GM18526 (cell line): Measurements from ENCODE around the gene FICD.

Source experiments
- POLR2A ChIP-seq: IDR thresholded peaks from 3 replicates; pipeline ENCODE4 v1.6.1; 2011; ENCODE audit not compliant: insufficient read length; ENCODE audit errors: extremely low read depth

Gene FICD

DNA sequence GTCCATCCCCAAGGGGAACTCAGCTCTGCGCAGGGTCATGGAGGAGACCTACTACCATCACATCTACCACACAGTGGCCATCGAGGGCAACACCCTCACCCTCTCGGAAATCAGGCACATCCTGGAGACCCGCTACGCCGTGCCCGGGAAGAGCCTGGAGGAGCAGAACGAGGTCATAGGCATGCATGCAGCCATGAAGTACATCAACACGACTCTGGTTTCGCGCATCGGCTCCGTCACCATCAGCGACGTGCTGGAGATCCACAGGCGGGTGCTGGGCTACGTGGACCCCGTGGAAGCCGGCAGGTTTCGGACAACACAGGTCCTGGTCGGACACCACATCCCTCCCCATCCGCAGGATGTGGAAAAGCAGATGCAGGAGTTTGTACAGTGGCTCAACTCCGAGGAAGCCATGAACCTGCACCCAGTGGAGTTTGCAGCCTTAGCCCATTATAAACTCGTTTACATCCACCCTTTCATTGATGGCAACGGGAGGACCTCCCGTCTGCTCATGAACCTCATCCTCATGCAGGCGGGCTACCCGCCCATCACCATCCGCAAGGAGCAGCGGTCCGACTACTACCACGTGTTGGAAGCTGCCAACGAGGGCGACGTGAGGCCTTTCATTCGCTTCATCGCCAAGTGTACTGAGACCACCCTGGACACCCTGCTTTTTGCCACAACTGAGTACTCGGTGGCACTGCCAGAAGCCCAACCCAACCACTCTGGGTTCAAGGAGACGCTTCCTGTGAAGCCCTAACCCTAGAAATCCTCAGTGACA is 3.8 kb downstream of the FICD start:
- TF ChIP-seq POLR2A: no peak

DNA sequence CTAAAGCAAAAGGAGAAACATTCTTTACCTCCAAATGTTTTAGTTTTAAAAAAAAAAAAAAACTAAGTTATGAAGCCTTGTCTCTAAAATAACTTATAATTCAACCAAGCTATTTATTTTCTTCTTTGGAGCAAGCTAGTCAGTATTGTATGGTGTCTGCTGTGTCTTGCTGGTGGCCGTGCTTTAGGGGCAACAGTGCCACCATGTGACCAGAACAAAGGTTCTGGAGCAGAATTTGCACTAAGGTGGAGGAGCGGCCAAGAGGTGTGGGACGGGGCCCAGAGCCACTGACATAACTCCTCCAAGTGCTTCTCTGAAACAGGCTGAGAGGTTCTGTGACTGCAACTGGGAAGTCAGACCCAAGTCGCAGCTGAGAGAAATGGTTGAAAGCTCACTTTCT is 4.5 kb downstream of the FICD start:
- no peak for TF ChIP-seq POLR2A

DNA sequence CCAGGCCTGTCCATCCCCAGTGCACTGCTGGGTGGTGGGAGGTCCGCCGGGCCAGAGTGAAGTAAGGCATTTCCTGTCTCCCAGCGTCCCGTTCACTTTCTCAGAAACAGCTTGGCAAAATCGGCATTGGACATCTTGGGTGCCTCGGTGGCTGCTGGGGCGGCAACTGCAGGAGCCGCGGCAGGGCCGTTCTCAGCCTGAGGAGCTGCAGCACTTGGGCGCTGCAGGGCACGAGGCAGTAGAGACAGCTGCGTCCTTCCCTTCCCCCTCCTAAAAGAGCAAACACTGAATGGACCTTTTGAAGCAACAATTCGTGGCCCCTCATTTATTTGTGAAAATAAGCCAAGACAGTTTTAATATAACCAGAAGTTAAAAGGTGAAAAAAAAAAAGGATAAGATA is 8.3 kb downstream of the FICD start:
- TF ChIP-seq POLR2A: no peak

GRCh38 chr12:108525681-108526080 is 10.6 kb downstream of the FICD start:
- no peak for TF ChIP-seq POLR2A

- TF ChIP-seq POLR2A: no peak
These were observed 11.5 kb downstream of the FICD start for GRCh38 chr12:108526482-108527165.

DNA sequence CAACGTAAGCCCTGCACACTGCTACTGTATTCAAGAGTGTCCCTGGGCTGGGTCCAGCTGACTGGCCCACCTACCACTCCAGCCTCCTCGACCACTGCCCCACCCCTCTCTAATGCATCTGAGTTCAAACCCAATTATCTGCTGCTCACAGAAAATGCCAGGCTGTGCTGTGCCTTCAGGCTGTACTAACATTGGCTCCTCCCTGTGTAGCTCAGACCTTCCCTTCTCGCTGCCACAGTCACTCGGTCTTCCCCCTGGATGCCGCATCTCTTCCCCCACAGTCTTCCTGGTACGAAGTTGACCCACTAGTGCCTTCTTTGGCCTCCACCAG is 12.1 kb downstream of the FICD start:
- TF ChIP-seq POLR2A: no peak

DNA sequence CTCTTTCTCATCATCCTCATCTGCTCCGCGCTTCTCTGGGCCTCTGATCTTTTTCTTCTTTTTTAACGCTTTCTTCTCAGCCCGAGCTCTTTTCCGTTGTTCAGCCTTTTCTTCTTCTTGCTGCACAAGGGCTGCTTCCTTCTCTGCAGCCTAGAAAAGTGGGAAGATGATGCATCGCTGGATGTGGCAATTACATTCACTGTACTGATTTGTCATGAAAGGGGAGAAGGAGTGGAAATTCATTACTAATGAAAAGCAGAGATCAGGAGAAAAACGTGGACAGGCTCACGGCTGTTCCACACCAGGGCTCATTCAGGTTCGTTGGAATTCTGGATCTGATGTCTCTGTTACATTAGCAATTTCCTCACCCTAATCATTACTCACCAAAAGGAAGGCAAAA is 15.1 kb downstream of the FICD start:
- TF ChIP-seq POLR2A: no peak

DNA sequence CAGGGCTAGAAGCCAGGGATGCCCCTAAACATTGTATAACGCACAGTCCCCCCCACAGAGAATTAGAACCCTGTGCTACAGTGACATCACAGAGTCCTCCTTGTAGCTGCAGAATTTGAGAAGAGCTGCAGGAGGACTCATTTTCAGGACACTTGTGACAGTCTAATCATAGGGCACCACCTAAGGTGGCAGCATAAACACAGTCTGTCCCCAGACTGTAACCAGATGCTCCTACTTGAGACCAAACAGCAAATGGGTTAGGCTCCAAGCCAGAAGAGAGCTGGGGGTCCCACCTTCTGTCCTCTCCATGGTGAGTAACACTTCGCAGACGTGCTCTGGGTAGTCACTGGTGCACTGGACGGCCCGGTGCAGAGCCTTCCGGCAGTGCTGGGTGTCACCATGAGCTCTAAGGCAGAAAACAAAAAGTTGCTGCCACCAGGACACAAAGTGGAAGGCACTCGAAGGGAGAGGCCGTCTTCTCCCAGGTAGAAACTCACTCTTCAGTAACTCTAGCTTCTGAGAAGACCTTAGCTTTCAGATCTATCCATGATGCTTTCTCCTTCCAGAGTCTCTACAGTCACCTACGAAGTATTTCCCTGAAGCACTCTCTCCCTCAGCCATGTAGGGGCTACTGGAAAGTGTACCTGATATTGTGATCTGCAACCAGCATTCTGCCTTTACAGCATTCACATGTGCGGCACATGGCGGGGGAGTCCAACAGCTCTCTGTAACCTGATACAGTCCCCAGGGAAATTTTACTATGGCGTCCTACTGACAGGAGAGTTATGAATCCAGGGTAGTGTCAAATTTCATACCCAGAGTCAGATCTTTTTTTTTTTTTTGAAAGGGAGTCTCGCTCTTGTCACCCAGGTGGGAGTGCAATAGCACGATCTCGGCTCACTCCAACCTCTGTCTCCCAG is 17.1 kb downstream of the FICD start:
- TF ChIP-seq POLR2A: no peak

DNA sequence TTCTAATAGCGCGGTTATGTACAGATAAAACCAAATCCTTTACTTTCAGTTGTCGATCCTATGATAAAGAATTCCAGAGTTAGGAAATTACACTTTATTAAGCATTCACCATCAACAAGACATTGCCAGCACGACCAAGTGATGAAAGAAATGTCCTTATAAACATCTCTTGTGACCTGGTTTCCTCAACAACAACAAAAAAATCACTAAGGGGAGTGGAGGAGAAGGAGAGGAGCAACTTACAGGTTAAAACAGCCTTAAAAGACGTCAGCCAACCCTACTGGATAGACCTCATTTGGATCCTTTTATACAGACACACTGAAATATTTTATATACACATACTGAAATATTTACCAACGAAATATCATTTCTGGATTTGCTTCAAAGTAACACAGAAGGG is 23.1 kb downstream of the FICD start:
- TF ChIP-seq POLR2A: no peak

DNA sequence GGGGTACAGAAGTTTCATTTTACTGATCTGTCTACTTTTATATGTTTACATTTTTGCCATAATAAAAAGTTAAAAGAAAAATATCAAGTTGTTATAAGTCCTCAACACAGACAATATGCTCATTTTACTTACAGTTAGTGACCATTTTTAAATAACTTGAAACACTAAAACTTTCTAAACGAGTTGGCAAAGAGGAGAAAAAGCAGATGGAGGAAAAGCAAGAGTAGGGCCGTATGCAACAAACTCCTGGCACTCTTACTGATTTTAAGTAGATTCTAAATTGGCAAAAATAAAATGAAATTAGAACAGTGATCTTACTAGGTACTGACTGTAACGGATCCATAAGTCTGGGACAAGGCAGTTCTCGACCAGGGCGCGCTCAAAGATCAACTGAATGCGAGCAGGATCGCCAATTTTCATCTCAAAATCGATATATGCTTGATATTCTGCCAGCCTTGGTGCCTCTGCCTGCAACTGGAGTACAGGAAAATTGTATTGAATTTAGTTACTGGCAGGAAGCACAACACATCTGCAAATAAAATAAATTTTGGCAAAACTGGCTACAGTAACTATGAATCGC is 23.6 kb downstream of the FICD start:
- TF ChIP-seq POLR2A: no peak

DNA sequence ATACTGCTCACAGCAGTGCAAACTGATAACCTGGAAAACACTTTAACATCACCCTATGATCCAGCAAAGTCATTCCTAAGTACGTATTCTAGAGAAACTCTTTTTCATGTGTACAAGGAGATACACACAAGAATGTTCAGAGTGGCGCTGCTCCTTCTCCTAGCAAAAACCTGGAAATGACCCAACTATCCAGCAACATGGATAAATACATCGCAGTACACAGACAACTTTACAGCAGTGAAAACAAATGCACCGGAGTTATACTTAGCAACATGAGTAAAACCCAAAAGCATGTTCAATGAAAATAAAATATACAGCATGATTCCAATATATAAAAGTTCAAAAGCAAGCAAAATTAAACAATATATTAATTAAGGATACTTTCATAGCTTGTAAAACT is 27.2 kb downstream of the FICD start:
- no peak for TF ChIP-seq POLR2A

DNA sequence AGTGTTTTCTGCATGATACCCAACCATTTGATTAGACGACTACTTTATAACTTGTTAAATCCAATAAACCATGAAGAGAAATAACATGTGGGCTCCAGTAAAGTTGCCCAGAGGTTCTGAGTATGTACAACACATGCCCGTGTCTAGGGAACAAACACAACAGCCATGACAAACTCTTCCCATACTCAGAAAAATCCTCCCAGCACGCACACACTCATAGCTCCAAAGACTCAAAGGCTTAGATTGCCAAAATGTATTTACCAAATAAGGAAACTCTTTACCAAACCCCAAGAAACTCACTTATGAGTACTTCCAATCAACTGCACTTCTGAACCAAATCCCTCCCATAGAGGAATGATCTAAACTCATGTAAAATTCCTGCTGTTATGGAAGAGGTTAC is 28.6 kb downstream of the FICD start:
- TF ChIP-seq POLR2A: no peak

GRCh38 chr12:108547686-108548085 is 32.6 kb downstream of the FICD start:
- no peak for TF ChIP-seq POLR2A

GRCh38 chr12:108548954-108549521 is 34.0 kb downstream of the FICD start:
- TF ChIP-seq POLR2A: no peak

DNA sequence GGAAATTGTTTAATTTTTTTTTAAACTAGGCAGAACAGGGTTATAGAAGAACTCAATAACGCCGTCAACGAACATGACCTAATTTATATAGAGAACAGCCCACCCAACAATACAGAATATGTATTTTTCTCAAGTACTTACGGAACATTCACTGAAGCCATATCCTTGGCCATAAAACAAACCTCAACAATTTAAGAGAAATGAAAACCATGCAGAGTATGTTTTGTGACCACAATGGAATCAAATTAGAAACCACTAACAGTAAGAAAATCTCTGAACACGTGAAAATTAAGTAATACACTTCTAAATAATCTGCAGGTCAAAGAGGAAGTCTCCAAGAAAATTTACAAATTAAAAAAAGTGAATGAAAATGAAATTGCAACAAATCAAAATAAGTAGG is 36.5 kb downstream of the FICD start:
- TF ChIP-seq POLR2A: no peak
